Motor neuron (in vitro differentiated cells): ENCODE results near the gene NEK1. TPM values are rescaled to one million over a fixed set of nuclear protein-coding genes. Genes with fewer than 3 reads are reported as not detected.

Experiments
- ATAC-seq, 8 experiments: fragments of 200-7000 bp; cut with Tn5 transposase; replicated peaks in 6 of 8; 2 replicates each; pipeline ENCODE4 v1.8.0; 2021; ENCODE audit warnings: mild to moderate bottlenecking in 8 of 8, moderate library complexity in 8 of 8
- H3K27ac ChIP-seq, 2 donors: fragments of 250-450 bp; sonication (Bioruptor Pico); 2 replicates each; pipeline ENCODE4 v1.9.0; 2021; ENCODE audit warnings: antibody characterized with exemption in 2 of 2, mild to moderate bottlenecking in 2 of 2, moderate library complexity in 1 of 2
- H3K4me1 ChIP-seq, 2 donors: fragments of 250-450 bp; sonication (Bioruptor Pico); replicated peaks in 1 of 2; 2 replicates each; pipeline ENCODE4 v1.6.1; 2021; ENCODE audit warnings: antibody characterized with exemption in 2 of 2, mild to moderate bottlenecking in 2 of 2, moderate library complexity in 1 of 2
- H3K4me3 ChIP-seq, 5 donors: fragments of 250-450 bp; sonication (Bioruptor Pico); 2 replicates each; pipeline ENCODE4 v1.9.0; 2021; ENCODE audit warnings: antibody characterized with exemption in 5 of 5, mild to moderate bottlenecking in 5 of 5, moderate library complexity in 4 of 5
- WGBS, 10 experiments: fragments of 450-650 bp; shearing (Covaris generic); methylation state at CpG; one replicate each; pipeline ENCODE4 v1.0.0; 2022; 5-methylcytosine and 5-hydroxymethylcytosine counted together
- in situ Hi-C, 9 experiments: fragments of 400-800 bp; cut with MboI; loops; one replicate each; pipeline ENCODE4 v1.15.0; 2021; ENCODE audit warnings: low sequenced_read_pairs in 9 of 9, low pct_unique_long_range_greater_than_20kb in 2 of 9; ENCODE audit not compliant: unreplicated experiment in 9 of 9
- total RNA-seq, 8 experiments: library from RNA; unstranded; fragments of 300-600 nt; gene quantifications; 2 replicates each; pipeline versions ENCODE4 v1.2.3 to v1.2.4, GENCODE V29; 2022

NEK1 gene
- total RNA-seq, 8 experiments from 2014 or later: 10.7 to 24.5 (median 16.0) TPM

- H3K27ac ChIP-seq: no peak overlapping the region
- ATAC-seq: peak; percentile 28 to 51 (median 42)
- in situ Hi-C loops: loop anchor here in 4 of 9 experiments (25.0 kb wide), 3 partner anchors 99 to 449 kb away; partner anchors contain the start of gene MFAP3L (in 1 of the 4)
- peaks cover 0 to 15% of the 10 kb centered on the region in 2 donors for H3K4me1 ChIP-seq
- peak overlapping the region; percentile 54 to 94 (median 85) for H3K4me3 ChIP-seq
- 0 to 50% (median 1%) methylated on average over 1 to 9 of the region's 9 CpGs for WGBS, 10 experiments
Observed at GRCh38 chr4:169612871-169613859, 782 bp upstream of the NEK1 start.

- no peak overlapping the region for H3K27ac ChIP-seq
- H3K4me3 ChIP-seq: peak overlapping the region; percentile 54 to 94 (median 85)
- 3 to 76% (median 57%) methylated on average over 1 to 4 of the region's 4 CpGs for WGBS, 10 experiments
- ATAC-seq: no peak
- in situ Hi-C loops: loop anchor here in 4 of 9 experiments (25.0 kb wide), 3 partner anchors 101 to 451 kb away; partner anchors contain the start of gene MFAP3L (in 1 of the 4)
- peaks cover 0 to 15% of the 10 kb centered on the region in 2 donors for H3K4me1 ChIP-seq
Observed at GRCh38 chr4:169611157-169611556, 1.2 kb downstream of the NEK1 start.

GRCh38 chr4:169604903-169605331, 7.5 kb downstream of the NEK1 start:
- ATAC-seq: no peak
- Histone ChIP-seq H3K27ac (no peak overlapping the region), H3K4me3 (no peak overlapping the region), H3K4me1 (no peaks in the 10 kb centered on the region)
- WGBS, 10 experiments: 71 to 100% (median 100%) methylated on average over 1 of the region's 1 CpG; no CpG with 5 or more reads in 3 of the 10 experiments
- in situ Hi-C loops: loop anchor here in 4 of 9 experiments (25.0 kb wide), 3 partner anchors 107 to 457 kb away; partner anchors contain the start of gene MFAP3L (in 1 of the 4)

GRCh38 chr4:169604131-169604900, 8.1 kb downstream of the NEK1 start:
- no peaks in the 10 kb centered on the region for H3K4me1 ChIP-seq
- 18 to 100% (median 100%) methylated on average over 1 of the region's 1 CpG for WGBS, 10 experiments
- no peak overlapping the region for H3K4me3 ChIP-seq
- in situ Hi-C loops: loop anchor here in 4 of 9 experiments (25.0 kb wide), 3 partner anchors 108 to 458 kb away; partner anchors contain the start of gene MFAP3L (in 1 of the 4)
- no peak overlapping the region for H3K27ac ChIP-seq
- peak in 4 of 8 experiments; percentile 39 to 85 (median 57) for ATAC-seq

- no peak for ATAC-seq
- WGBS, 10 experiments: 87 to 100% (median 94%) methylated on average over 2 of the region's 2 CpGs; no CpG with 5 or more reads in 2 of the 10 experiments
- Histone ChIP-seq H3K4me1 (no peaks in the 10 kb centered on the region), H3K27ac (no peak overlapping the region), H3K4me3 (no peak overlapping the region)
- in situ Hi-C loops: loop anchor here in 4 of 9 experiments (25.0 kb wide), 3 partner anchors 109 to 459 kb away; partner anchors contain the start of gene MFAP3L (in 1 of the 4)
Observed at GRCh38 chr4:169603312-169603711, 9.1 kb downstream of the NEK1 start.

GRCh38 chr4:169601016-169601771, 11.2 kb downstream of the NEK1 start:
- H3K27ac ChIP-seq: no peak overlapping the region
- in situ Hi-C loops: loop anchor here in 4 of 9 experiments (25.0 kb wide), 3 partner anchors 111 to 461 kb away; partner anchors contain the start of gene MFAP3L (in 1 of the 4)

GRCh38 chr4:169594560-169595195, 17.7 kb downstream of the NEK1 start:
- in situ Hi-C loops: no loop called here
- H3K27ac ChIP-seq: no peak overlapping the region
- ATAC-seq: no peak
- H3K4me3 ChIP-seq: no peak overlapping the region
- no peaks in the 10 kb centered on the region for H3K4me1 ChIP-seq

More at GRCh38 chr4:169601016-169601771, 11.2 kb downstream of the NEK1 start:
- Histone ChIP-seq H3K4me1 (no peaks in the 10 kb centered on the region), H3K4me3 (no peak overlapping the region)
- no peak for ATAC-seq

- 88 to 100% (median 100%) methylated on average over 1 of the region's 1 CpG; no CpG with 5 or more reads in 3 of the 10 experiments for WGBS, 10 experiments
- Histone ChIP-seq H3K4me1 (no peaks in the 10 kb centered on the region), H3K27ac (no peak overlapping the region), H3K4me3 (no peak overlapping the region)
- no peak for ATAC-seq
- in situ Hi-C loops: no loop called here
Observed at GRCh38 chr4:169593050-169593560, 19.3 kb downstream of the NEK1 start.

GRCh38 chr4:169583563-169583962, 28.8 kb downstream of the NEK1 start:
- no peak overlapping the region for H3K4me3 ChIP-seq
- H3K4me1 ChIP-seq: no peaks in the 10 kb centered on the region
- in situ Hi-C loops: no loop called here
- 0 to 83% (median 36%) methylated on average over 1 to 2 of the region's 2 CpGs; no CpG with 5 or more reads in 4 of the 10 experiments for WGBS, 10 experiments
- peak in 2 of 8 experiments; percentile 40 to 64 for ATAC-seq
- no peak overlapping the region for H3K27ac ChIP-seq

GRCh38 chr4:169582706-169583105, 29.7 kb downstream of the NEK1 start:
- ATAC-seq: no peak
- in situ Hi-C loops: no loop called here
- H3K4me1 ChIP-seq: no peaks in the 10 kb centered on the region
- no peak overlapping the region for H3K4me3 ChIP-seq
- no peak overlapping the region for H3K27ac ChIP-seq
- WGBS, 10 experiments: 40 to 100% (median 92%) methylated on average over 1 to 3 of the region's 3 CpGs

GRCh38 chr4:169582203-169582602, 30.2 kb downstream of the NEK1 start:
- WGBS, 10 experiments: 60 to 100% (median 94%) methylated on average over 1 to 2 of the region's 2 CpGs; no CpG with 5 or more reads in 1 of the 10 experiments
- H3K4me1 ChIP-seq: no peaks in the 10 kb centered on the region
- in situ Hi-C loops: no loop called here
- no peak overlapping the region for H3K27ac ChIP-seq
- no peak for ATAC-seq
- no peak overlapping the region for H3K4me3 ChIP-seq
